HL-60 (cell line): ENCODE data around the gene PTPA.

Source experiments
- DNase-seq, 2 experiments: peaks; one replicate each; pipeline ENCODE4 v3.0.0-alpha.2; 2010 to 2020; ENCODE audit warnings: low read depth in 1 of 2, low spot score in 1 of 2
- H3K27ac ChIP-seq: fragments of 250-450 bp; sonication (Bioruptor Pico); replicated peaks from 2 replicates; pipeline ENCODE4 v1.5.1; 2020; ENCODE audit warnings: mild to moderate bottlenecking, moderate library complexity
- H3K27me3 ChIP-seq: fragments of 250-450 bp; sonication (Bioruptor Pico); 2 replicates; pipeline ENCODE4 v1.5.1; 2021; ENCODE audit warnings: mild to moderate bottlenecking, moderate library complexity; ENCODE audit not compliant: insufficient read depth, poor library complexity, severe bottlenecking
- H3K4me3 ChIP-seq: replicated peaks from 2 replicates; pipeline ENCODE4 v1.5.1; 2011; ENCODE audit warnings: mild to moderate bottlenecking, control low read depth, low read length; ENCODE audit not compliant: insufficient read depth
- CTCF ChIP-seq: IDR thresholded peaks from one replicate; pipeline ENCODE4 v1.5.1; 2011; ENCODE audit warnings: low read length, control low read depth, inconsistent platforms; ENCODE audit not compliant: insufficient read depth
- GABPA ChIP-seq: IDR thresholded peaks from 2 replicates; pipeline ENCODE4 v1.6.1; 2012; ENCODE audit warnings: low read depth
- POLR2AphosphoS5 ChIP-seq: IDR thresholded peaks from 2 replicates; pipeline ENCODE4 v1.6.1; 2012; ENCODE audit warnings: low read depth
- REST ChIP-seq: IDR thresholded peaks from 2 replicates; pipeline ENCODE4 v1.6.1; 2012; ENCODE audit warnings: low read depth; ENCODE audit not compliant: insufficient replicate concordance
- SPI1 ChIP-seq: IDR thresholded peaks from 2 replicates; pipeline ENCODE4 v1.6.1; 2012; ENCODE audit warnings: low read depth, mild to moderate bottlenecking, borderline replicate concordance

The PTPA gene

GRCh38 chr9:129080601-129081387 is 30.4 kb upstream of the PTPA start, which contains the start of gene DOLPP1:
Gene DOLPP1, plus strand, starts transcription at chr9:129081111. Its CDS starts 21 bp downstream, at chr9:129081132.
- peak; percentile 97 to 99 for DNase-seq
- H3K27me3 ChIP-seq, result no peaks in the 10 kb centered on the region
- H3K27ac ChIP-seq, result peak within 1 kb of the TSS; percentile 80
- peak within 1 kb of the TSS; percentile 85 for H3K4me3 ChIP-seq
- no peak for TF ChIP-seq CTCF
- TF ChIP-seq POLR2AphosphoS5, result peak; percentile 67; the same call in 1 of the 2 replicates
- TF ChIP-seq REST, result peak; percentile 62
- no peak for TF ChIP-seq GABPA
- TF ChIP-seq SPI1, result no peak

- peak overlapping the region; percentile 80 for H3K27ac ChIP-seq
- no peaks in the 10 kb centered on the region for H3K27me3 ChIP-seq
- peak in 1 of 2 experiments; percentile 31 for DNase-seq
- TF ChIP-seq POLR2AphosphoS5 (no peak), SPI1 (no peak), CTCF (no peak), REST (no peak), GABPA (no peak)
- peak overlapping the region; percentile 85 for H3K4me3 ChIP-seq
Measured at GRCh38 chr9:129081388-129081904, 29.8 kb upstream of the PTPA start.

- Histone ChIP-seq H3K27me3 (no peaks in the 10 kb centered on the region), H3K4me3 (no peak overlapping the region), H3K27ac (no peak overlapping the region)
- TF ChIP-seq CTCF, result no peak
- TF ChIP-seq REST, result no peak
- no peak for TF ChIP-seq GABPA
- no peak for TF ChIP-seq SPI1
- no peak for TF ChIP-seq POLR2AphosphoS5
- DNase-seq, result no peak
Measured at GRCh38 chr9:129084087-129084486, 27.1 kb upstream of the PTPA start.
